Smooth muscle cell (in vitro differentiated cells): ENCODE measurements around the gene GBP7. TPM values are rescaled to one million over a fixed set of nuclear protein-coding genes. Genes with fewer than 3 reads are reported as not detected.

Experiments
- DNase-seq: peaks from one replicate; lab custom pipeline; 2025; ENCODE audit not compliant: unreplicated experiment; lab: John Stamatoyannopoulos, UW
- H2AFZ ChIP-seq: fragments of 200-600 bp; sonication (generic); 2 replicates; pipeline ENCODE4 v1.6.0; 2016; ENCODE audit warnings: antibody characterized with exemption, low read depth, mild to moderate bottlenecking
- H3F3A ChIP-seq: fragments of 200-600 bp; sonication (generic); 2 replicates; pipeline ENCODE4 v1.6.0; 2017; ENCODE audit warnings: antibody characterized with exemption, low read depth
- H3K27ac ChIP-seq: fragments of 200-600 bp; sonication (generic); 2 replicates; pipeline ENCODE4 v1.5.1; 2016; ENCODE audit warnings: low read depth, mild to moderate bottlenecking
- H3K27me3 ChIP-seq: fragments of 200-600 bp; sonication (generic); 2 replicates; pipeline ENCODE4 v1.6.1; 2016; ENCODE audit warnings: low read depth, mild to moderate bottlenecking
- H3K36me3 ChIP-seq: fragments of 200-600 bp; sonication (generic); 2 replicates; pipeline ENCODE4 v1.5.1; 2016; ENCODE audit warnings: low read depth
- H3K4me1 ChIP-seq: fragments of 200-600 bp; sonication (generic); 2 replicates; pipeline ENCODE4 v1.5.1; 2016; ENCODE audit warnings: low read depth
- H3K4me2 ChIP-seq: fragments of 200-600 bp; sonication (generic); 2 replicates; pipeline ENCODE4 v1.6.0; 2016; ENCODE audit warnings: mild to moderate bottlenecking
- H3K4me3 ChIP-seq: fragments of 200-600 bp; sonication (generic); 2 replicates; pipeline ENCODE4 v1.5.1; 2016; ENCODE audit warnings: mild to moderate bottlenecking
- H3K79me2 ChIP-seq: fragments of 200-600 bp; sonication (generic); 2 replicates; pipeline ENCODE4 v1.6.0; 2016; ENCODE audit warnings: low read depth, mild to moderate bottlenecking
- H3K9ac ChIP-seq: fragments of 200-600 bp; sonication (generic); 2 replicates; pipeline ENCODE4 v1.6.0; 2016; ENCODE audit warnings: low read depth
- H3K9me3 ChIP-seq: fragments of 200-600 bp; sonication (generic); replicated peaks from 2 replicates; pipeline ENCODE4 v1.5.1; 2016; ENCODE audit warnings: low read depth
- H4K20me1 ChIP-seq: fragments of 200-600 bp; sonication (generic); 2 replicates; pipeline ENCODE4 v1.6.0; 2016; ENCODE audit warnings: low read depth
- CTCF ChIP-seq: fragments of 200-600 bp; sonication (generic); IDR thresholded peaks from 2 replicates; pipeline ENCODE4 v1.5.1; 2017; ENCODE audit warnings: borderline replicate concordance, mild to moderate bottlenecking, antibody characterized with exemption; ENCODE audit not compliant: insufficient read depth, poor library complexity, severe bottlenecking
- WGBS: methylation state at CpG from one replicate; pipeline ENCODE4 v1.1.7; 2016; ENCODE audit warnings: low lambda C conversion rate; 5-methylcytosine and 5-hydroxymethylcytosine counted together
- polyA plus RNA-seq: library from polyadenylated mRNA; unstranded; fragments of >200 nt; fragmentation: Nextera tagmentation; extraction: Ambion mirVana; gene quantifications from 2 replicates; pipeline ENCODE4 v1.2.1, GENCODE V29; 2016
- total RNA-seq: library from RNA; depleted of rRNA; stranded (reverse); fragments of >200 nt; gene quantifications from 2 replicates; pipeline ENCODE4 v1.2.3, GENCODE V29; 2014

Gene GBP7
- total and polyA plus RNA-seq, 2 experiments from 2014 or later: not detected

GRCh38 chr1:89143484-89143883 lies 32.3 kb downstream of the GBP7 start:
- 83% methylated on average over 2 of the region's 2 CpGs for WGBS
- Histone ChIP-seq H3K36me3 (no peaks in the 10 kb centered on the region), H3K79me2 (no peaks in the 10 kb centered on the region), H4K20me1 (no peaks in the 10 kb centered on the region), H3K9me3 (no peaks in the 10 kb centered on the region), H3K9ac (no peak overlapping the region), H3K4me1 (no peaks in the 10 kb centered on the region), H2AFZ (no peak overlapping the region), H3K27me3 (no peaks in the 10 kb centered on the region), H3K4me3 (no peak overlapping the region), H3F3A (no peaks in the 10 kb centered on the region), H3K27ac (no peak overlapping the region), H3K4me2 (no peak overlapping the region)
- no peak for TF ChIP-seq CTCF
- no peak for DNase-seq

GRCh38 chr1:89142160-89142559 lies 33.6 kb downstream of the GBP7 start:
- H3K27me3 ChIP-seq: no peaks in the 10 kb centered on the region
- 92% methylated on average over 4 of the region's 4 CpGs for WGBS
- no peaks in the 10 kb centered on the region for H3K4me1 ChIP-seq
- no peaks in the 10 kb centered on the region for H3K36me3 ChIP-seq
- TF ChIP-seq CTCF: no peak
- H3K9ac ChIP-seq: no peak overlapping the region
- H4K20me1 ChIP-seq: no peaks in the 10 kb centered on the region
- H3K79me2 ChIP-seq: no peaks in the 10 kb centered on the region
- H3K4me3 ChIP-seq: no peak overlapping the region
- no peak overlapping the region for H3K27ac ChIP-seq
- no peak overlapping the region for H2AFZ ChIP-seq
- no peak for DNase-seq
- H3K9me3 ChIP-seq: no peaks in the 10 kb centered on the region
- H3F3A ChIP-seq: no peaks in the 10 kb centered on the region
- no peak overlapping the region for H3K4me2 ChIP-seq

- DNase-seq: no peak
- no peaks in the 10 kb centered on the region for H4K20me1 ChIP-seq
- no peaks in the 10 kb centered on the region for H3K27me3 ChIP-seq
- no peak for TF ChIP-seq CTCF
- no peak overlapping the region for H2AFZ ChIP-seq
- no peaks in the 10 kb centered on the region for H3F3A ChIP-seq
- H3K9ac ChIP-seq: no peak overlapping the region
- H3K79me2 ChIP-seq: no peaks in the 10 kb centered on the region
- H3K9me3 ChIP-seq: no peaks in the 10 kb centered on the region
- H3K4me1 ChIP-seq: no peaks in the 10 kb centered on the region
- H3K27ac ChIP-seq: no peak overlapping the region
- no peak overlapping the region for H3K4me2 ChIP-seq
- 100% methylated on average over 1 of the region's 1 CpG for WGBS
- H3K36me3 ChIP-seq: no peaks in the 10 kb centered on the region
- no peak overlapping the region for H3K4me3 ChIP-seq
Measured at GRCh38 chr1:89133747-89134146, 42.1 kb downstream of the GBP7 start.

GRCh38 chr1:89130716-89131115 lies 45.1 kb downstream of the GBP7 start:
- H2AFZ ChIP-seq: no peak overlapping the region
- H3K79me2 ChIP-seq: no peaks in the 10 kb centered on the region
- peaks cover 6% of the 10 kb centered on the region for H3K4me1 ChIP-seq
- no peaks in the 10 kb centered on the region for H3F3A ChIP-seq
- no peaks in the 10 kb centered on the region for H3K36me3 ChIP-seq
- TF ChIP-seq CTCF: no peak
- H3K4me3 ChIP-seq: no peak overlapping the region
- H3K9me3 ChIP-seq: no peaks in the 10 kb centered on the region
- H4K20me1 ChIP-seq: no peaks in the 10 kb centered on the region
- DNase-seq: no peak
- no peak overlapping the region for H3K27ac ChIP-seq
- H3K27me3 ChIP-seq: no peaks in the 10 kb centered on the region
- H3K9ac ChIP-seq: no peak overlapping the region
- 67% methylated on average over 1 of the region's 1 CpG for WGBS
- H3K4me2 ChIP-seq: no peak overlapping the region
